ENCODE results near the gene NDUFAF7.

Gene NDUFAF7

DNA sequence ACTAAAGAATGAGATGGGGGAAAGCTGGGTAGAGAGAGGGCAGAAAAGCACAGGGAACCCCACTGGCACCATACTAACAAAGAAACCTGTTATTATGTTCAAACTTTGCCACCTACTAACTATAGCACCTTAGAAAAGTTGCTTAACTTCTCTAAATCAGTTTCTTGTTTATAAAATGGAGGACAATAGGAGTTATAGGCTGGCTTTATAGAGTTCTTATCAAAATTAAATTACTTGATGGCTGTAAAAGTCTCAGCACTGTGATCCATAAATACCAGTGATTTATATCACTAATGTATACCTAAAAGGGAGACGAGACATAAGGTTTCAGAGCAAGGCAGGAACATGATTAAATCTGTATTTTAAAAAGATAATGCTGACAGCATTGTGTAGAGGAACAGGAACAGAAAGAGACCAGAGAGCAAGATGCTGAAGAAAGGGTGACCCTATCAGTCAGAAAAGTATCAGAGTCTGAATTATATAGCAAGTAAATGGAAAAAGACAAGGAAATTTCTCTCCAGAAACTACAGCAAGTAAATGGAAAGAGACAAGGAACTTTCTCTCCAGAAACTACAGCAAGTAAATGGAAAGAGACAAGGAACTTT, 64.1 kb downstream of the NDUFAF7 start:
- no peak overlapping the region for H3K27ac ChIP-seq
- no peak for TF ChIP-seq ZFX (IDR thresholded peaks at IDR 0.05)
- TF ChIP-seq, protein P1, sequence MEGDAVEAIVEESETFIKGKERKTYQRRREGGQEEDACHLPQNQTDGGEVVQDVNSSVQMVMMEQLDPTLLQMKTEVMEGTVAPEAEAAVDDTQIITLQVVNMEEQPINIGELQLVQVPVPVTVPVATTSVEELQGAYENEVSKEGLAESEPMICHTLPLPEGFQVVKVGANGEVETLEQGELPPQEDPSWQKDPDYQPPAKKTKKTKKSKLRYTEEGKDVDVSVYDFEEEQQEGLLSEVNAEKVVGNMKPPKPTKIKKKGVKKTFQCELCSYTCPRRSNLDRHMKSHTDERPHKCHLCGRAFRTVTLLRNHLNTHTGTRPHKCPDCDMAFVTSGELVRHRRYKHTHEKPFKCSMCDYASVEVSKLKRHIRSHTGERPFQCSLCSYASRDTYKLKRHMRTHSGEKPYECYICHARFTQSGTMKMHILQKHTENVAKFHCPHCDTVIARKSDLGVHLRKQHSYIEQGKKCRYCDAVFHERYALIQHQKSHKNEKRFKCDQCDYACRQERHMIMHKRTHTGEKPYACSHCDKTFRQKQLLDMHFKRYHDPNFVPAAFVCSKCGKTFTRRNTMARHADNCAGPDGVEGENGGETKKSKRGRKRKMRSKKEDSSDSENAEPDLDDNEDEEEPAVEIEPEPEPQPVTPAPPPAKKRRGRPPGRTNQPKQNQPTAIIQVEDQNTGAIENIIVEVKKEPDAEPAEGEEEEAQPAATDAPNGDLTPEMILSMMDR (conservative IDR thresholded peaks at IDR 0.05) = no peak

DNA sequence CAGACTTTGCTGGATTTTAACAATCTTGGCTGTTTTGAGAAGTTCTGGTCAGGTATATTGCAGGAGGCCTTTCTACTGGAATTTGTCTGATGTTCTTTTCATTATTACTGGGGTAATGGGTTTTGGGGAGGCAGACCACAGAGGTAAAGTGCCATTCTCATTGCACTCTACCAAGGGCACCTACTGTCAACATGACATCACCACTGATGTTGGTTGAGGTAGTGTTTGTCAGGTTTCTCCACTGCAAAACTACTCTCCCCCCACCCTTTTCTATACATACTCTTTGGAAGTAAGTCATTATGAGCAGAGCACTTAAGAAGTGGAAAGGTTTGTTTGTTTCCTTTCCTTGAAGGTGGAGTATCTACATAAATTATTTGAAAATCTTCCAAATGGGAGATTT, 66.2 kb downstream of the NDUFAF7 start:
- H3K27ac ChIP-seq = no peak overlapping the region
- TF ChIP-seq, protein P1 (conservative IDR thresholded peaks at IDR 0.05) = no peak
- TF ChIP-seq ZFX (IDR thresholded peaks at IDR 0.05) = no peak
